ENCODE measurements around the gene GINS2.

Gene GINS2

DNA sequence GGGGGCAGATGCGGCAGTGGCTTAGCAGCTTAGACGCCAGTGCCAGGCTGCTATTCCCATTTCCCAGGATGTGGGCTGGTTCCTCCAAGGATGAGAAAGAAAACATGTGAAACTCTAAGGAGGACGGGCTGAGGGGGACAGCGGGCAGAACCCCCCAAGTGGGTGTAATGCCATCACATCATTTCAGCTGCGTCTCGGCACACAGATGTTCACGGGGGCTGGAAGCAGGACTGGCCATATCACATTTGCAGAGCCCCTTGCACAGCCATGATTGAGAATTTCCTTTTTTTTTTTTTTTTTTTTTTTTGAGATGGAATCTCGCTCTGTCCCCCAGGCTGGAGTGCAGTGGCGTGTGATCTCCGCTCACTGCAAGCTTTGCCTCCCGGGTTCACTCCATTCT is 15.3 kb upstream of the GINS2 start:
- H3K4me3 ChIP-seq (ENCODE audit: control insufficient read depth, low read depth, low read length), result no peak overlapping the region
- no peak for DNase-seq (ENCODE audit: low read depth)
- no peak for TF ChIP-seq CTCF (conservative IDR thresholded peaks at IDR 0.05; ENCODE audit: control insufficient read depth, insufficient read depth, low read depth, low read length)

DNA sequence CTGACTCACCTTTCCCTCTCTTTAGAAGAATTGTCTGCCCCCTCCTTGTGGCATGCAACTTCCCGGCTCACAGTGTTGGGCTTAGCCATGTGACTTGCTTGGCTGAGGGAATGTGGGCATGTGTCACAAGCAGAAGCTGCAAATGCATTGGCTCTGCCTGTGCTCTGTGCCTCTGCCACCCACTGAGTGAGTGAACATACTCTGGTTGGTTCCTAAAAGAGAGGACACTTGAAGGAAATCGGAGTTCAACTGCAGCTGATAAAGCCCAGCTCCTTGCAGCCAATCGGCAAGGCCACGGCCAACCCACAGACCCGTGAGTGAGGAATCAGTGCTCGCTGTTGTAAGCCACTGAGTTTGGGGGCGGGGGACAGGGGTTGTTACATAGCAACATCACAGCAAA is 10.9 kb upstream of the GINS2 start:
- no peak for TF ChIP-seq CTCF (conservative IDR thresholded peaks at IDR 0.05; ENCODE audit: control insufficient read depth, insufficient read depth, low read depth, low read length)
- H3K4me3 ChIP-seq (ENCODE audit: control insufficient read depth, low read depth, low read length), result no peak overlapping the region
- DNase-seq (ENCODE audit: low read depth), result peak; percentile 24

GRCh38 chr16:85698935-85699558 is 10.3 kb upstream of the GINS2 start:
- DNase-seq (ENCODE audit: low read depth), result no peak
- no peak for TF ChIP-seq CTCF (conservative IDR thresholded peaks at IDR 0.05; ENCODE audit: control insufficient read depth, insufficient read depth, low read depth, low read length)

GRCh38 chr16:85698459-85698891 is 9.7 kb upstream of the GINS2 start:
- TF ChIP-seq CTCF (conservative IDR thresholded peaks at IDR 0.05; ENCODE audit: control insufficient read depth, insufficient read depth, low read depth, low read length), result no peak
- DNase-seq (ENCODE audit: low read depth), result no peak
- H3K4me3 ChIP-seq (ENCODE audit: control insufficient read depth, low read depth, low read length), result no peak overlapping the region

More at GRCh38 chr16:85698935-85699558, 10.3 kb upstream of the GINS2 start:
- H3K4me3 ChIP-seq (ENCODE audit: control insufficient read depth, low read depth, low read length), result no peak overlapping the region

DNA sequence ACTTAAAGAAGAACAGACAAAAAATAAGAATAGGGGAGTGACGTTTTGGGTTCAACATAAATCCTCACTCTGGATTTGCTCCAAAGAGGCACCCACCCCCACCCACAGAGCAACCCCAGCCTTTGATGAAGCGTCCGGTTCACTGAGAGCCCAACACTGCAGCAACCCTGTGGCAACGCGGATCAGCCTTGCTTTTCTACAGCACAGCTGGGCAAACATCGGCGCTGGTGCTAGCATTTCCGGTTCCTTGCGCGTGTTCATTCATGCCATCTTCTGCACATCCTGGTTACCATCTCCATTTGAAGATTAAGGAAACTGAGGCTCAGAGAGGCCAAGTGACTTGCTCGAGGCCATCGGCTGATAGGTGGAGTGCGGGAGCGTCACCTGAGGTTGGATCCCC is 8.7 kb upstream of the GINS2 start:
- no peak for DNase-seq (ENCODE audit: low read depth)
- TF ChIP-seq CTCF (conservative IDR thresholded peaks at IDR 0.05; ENCODE audit: control insufficient read depth, insufficient read depth, low read depth, low read length), result no peak
- H3K4me3 ChIP-seq (ENCODE audit: control insufficient read depth, low read depth, low read length), result no peak overlapping the region

GRCh38 chr16:85696781-85697180 is 8.0 kb upstream of the GINS2 start:
- no peak overlapping the region for H3K4me3 ChIP-seq (ENCODE audit: control insufficient read depth, low read depth, low read length)
- DNase-seq (ENCODE audit: low read depth), result no peak
- TF ChIP-seq CTCF (conservative IDR thresholded peaks at IDR 0.05; ENCODE audit: control insufficient read depth, insufficient read depth, low read depth, low read length), result no peak
